Epithelial cell of proximal tubule (primary cell): ENCODE data around the gene MTF2. TPM values are rescaled to one million over a fixed set of nuclear protein-coding genes. Genes with fewer than 3 reads are reported as not detected.

Source experiments
- DNase-seq: peaks from one replicate; pipeline ENCODE4 v3.0.0-alpha.2; 2011; ENCODE audit warnings: low read depth
- H3K4me3 ChIP-seq: 2 replicates; pipeline ENCODE4 v1.5.1; 2011; ENCODE audit warnings: low read depth, mild to moderate bottlenecking, low read length
- CTCF ChIP-seq: conservative IDR thresholded peaks from 2 replicates; pipeline ENCODE4 v1.5.1; 2012; ENCODE audit warnings: low read depth, mild to moderate bottlenecking, low read length
- total RNA-seq: library from RNA; depleted of rRNA; stranded (reverse); fragments of >200 nt; gene quantifications from 2 replicates; pipeline ENCODE4 v1.2.3, GENCODE V29; 2015

Gene MTF2
- total RNA-seq, 1 donor from 2014 or later: 26.3 TPM

GRCh38 chr1:93082313-93082712 is 3.2 kb downstream of the MTF2 start:
- DNase-seq: no peak
- TF ChIP-seq CTCF: no peak
- H3K4me3 ChIP-seq: no peak overlapping the region

GRCh38 chr1:93083979-93084378 is 4.9 kb downstream of the MTF2 start:
- H3K4me3 ChIP-seq: no peak overlapping the region
- TF ChIP-seq CTCF: no peak
- no peak for DNase-seq

- TF ChIP-seq CTCF: no peak
- no peak overlapping the region for H3K4me3 ChIP-seq
- DNase-seq: no peak
Observed at GRCh38 chr1:93087532-93087931, 8.4 kb downstream of the MTF2 start.

GRCh38 chr1:93093332-93094006 is 14.4 kb downstream of the MTF2 start:
- TF ChIP-seq CTCF: no peak
- DNase-seq: no peak
- no peak overlapping the region for H3K4me3 ChIP-seq

- DNase-seq: no peak
- no peak overlapping the region for H3K4me3 ChIP-seq
- TF ChIP-seq CTCF: no peak
Observed at GRCh38 chr1:93095804-93096585, 16.9 kb downstream of the MTF2 start.

GRCh38 chr1:93102142-93102541 is 23.1 kb downstream of the MTF2 start:
- H3K4me3 ChIP-seq: no peak overlapping the region
- TF ChIP-seq CTCF: no peak
- no peak for DNase-seq

GRCh38 chr1:93106226-93106625 is 27.1 kb downstream of the MTF2 start:
- no peak overlapping the region for H3K4me3 ChIP-seq
- TF ChIP-seq CTCF: no peak
- no peak for DNase-seq
